ENCODE data around the gene KRIT1. TPM values are rescaled to one million over a fixed set of nuclear protein-coding genes. Genes with fewer than 3 reads are reported as not detected.

Gene KRIT1
- polyA plus RNA-seq, 1 of the 3 experiments (the other 2 are of a cell fraction) = 38.5 TPM

- Histone ChIP-seq H3K4me3 (ENCODE audit: low read depth in 2 of 2, low read length in 1 of 2) (no peak overlapping the region), H3K36me3 (replicated peaks in 1 of 2; ENCODE audit: control insufficient read depth in 1 of 2, insufficient read depth in 2 of 2, low read length in 1 of 2) (peaks cover 2 to 5% of the 10 kb centered on the region in 2 experiments), H3K9ac (no peak overlapping the region), H2AFZ (ENCODE audit: low read depth) (no peak overlapping the region), H3K79me2 (ENCODE audit: insufficient read depth) (peaks cover 88% of the 10 kb centered on the region), H3K27me3 (ENCODE audit: insufficient read depth) (no peaks in the 10 kb centered on the region), H3F3A (replicated peaks; ENCODE audit: insufficient read depth) (peaks cover 5% of the 10 kb centered on the region), H3K27ac (ENCODE audit: low read depth in 2 of 2, low read length in 1 of 2) (no peak overlapping the region), H3K4me2 (no peak overlapping the region), H4K20me1 (ENCODE audit: insufficient read depth) (peaks cover 16% of the 10 kb centered on the region; the same call in 1 of the 2 replicates), H3K4me1 (ENCODE audit: control insufficient read depth in 1 of 2, insufficient read depth in 2 of 2, low read depth in 1 of 2, low read length in 1 of 2) (peaks cover 12 to 14% of the 10 kb centered on the region in 2 experiments; a peak in 3 of 4 replicates), H3K9me3 (no peaks in the 10 kb centered on the region), H3K9me2 (no peaks in the 10 kb centered on the region)
- 53% methylated on average over 2 of the region's 2 CpGs for WGBS (ENCODE audit: low lambda C conversion rate)
- TF ChIP-seq CHD2 (IDR thresholded peaks at IDR 0.05; ENCODE audit: low read length, partially characterized antibody) (no peak), USF1 (IDR thresholded peaks at IDR 0.05; ENCODE audit: borderline replicate concordance, low read depth) (no peak), YY1 (IDR thresholded peaks at IDR 0.05; ENCODE audit: low read depth) (no peak), EZH2phosphoT487 (IDR thresholded peaks at IDR 0.05; ENCODE audit: borderline replicate concordance, low read depth) (no peak), FOXM1 (IDR thresholded peaks at IDR 0.05; ENCODE audit: low read depth) (no peak), POLR2AphosphoS5 (IDR thresholded peaks at IDR 0.05; ENCODE audit: low read depth, low read length) (no peak), RAD21 (IDR thresholded peaks at IDR 0.05; ENCODE audit: low read length) (no peak), SMC3 (IDR thresholded peaks at IDR 0.05; ENCODE audit: low read depth, low read length) (no peak), FOSL2 (IDR thresholded peaks at IDR 0.05; ENCODE audit: borderline replicate concordance, low read depth) (no peak), TCF12 (IDR thresholded peaks at IDR 0.05) (no peak), NFIC (IDR thresholded peaks at IDR 0.05; ENCODE audit: borderline replicate concordance) (no peak), EP300 (IDR thresholded peaks at IDR 0.05; ENCODE audit: borderline replicate concordance in 1 of 2, low read depth in 1 of 2, low read length in 1 of 2) (no peak), JUND (IDR thresholded peaks at IDR 0.05) (no peak), TEAD4 (IDR thresholded peaks at IDR 0.05; ENCODE audit: borderline replicate concordance, insufficient read depth) (no peak), RCOR1 (IDR thresholded peaks at IDR 0.05; ENCODE audit: low read length) (no peak), NRF1 (IDR thresholded peaks at IDR 0.05; ENCODE audit: low read depth, low read length) (no peak), RXRA (IDR thresholded peaks at IDR 0.05; ENCODE audit: borderline replicate concordance, low read depth) (no peak)
- TF ChIP-seq, protein P1, sequence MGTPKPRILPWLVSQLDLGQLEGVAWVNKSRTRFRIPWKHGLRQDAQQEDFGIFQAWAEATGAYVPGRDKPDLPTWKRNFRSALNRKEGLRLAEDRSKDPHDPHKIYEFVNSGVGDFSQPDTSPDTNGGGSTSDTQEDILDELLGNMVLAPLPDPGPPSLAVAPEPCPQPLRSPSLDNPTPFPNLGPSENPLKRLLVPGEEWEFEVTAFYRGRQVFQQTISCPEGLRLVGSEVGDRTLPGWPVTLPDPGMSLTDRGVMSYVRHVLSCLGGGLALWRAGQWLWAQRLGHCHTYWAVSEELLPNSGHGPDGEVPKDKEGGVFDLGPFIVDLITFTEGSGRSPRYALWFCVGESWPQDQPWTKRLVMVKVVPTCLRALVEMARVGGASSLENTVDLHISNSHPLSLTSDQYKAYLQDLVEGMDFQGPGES (IDR thresholded peaks at IDR 0.05; ENCODE audit: low read depth, low read length) = no peak
- TF ChIP-seq, protein P2, sequence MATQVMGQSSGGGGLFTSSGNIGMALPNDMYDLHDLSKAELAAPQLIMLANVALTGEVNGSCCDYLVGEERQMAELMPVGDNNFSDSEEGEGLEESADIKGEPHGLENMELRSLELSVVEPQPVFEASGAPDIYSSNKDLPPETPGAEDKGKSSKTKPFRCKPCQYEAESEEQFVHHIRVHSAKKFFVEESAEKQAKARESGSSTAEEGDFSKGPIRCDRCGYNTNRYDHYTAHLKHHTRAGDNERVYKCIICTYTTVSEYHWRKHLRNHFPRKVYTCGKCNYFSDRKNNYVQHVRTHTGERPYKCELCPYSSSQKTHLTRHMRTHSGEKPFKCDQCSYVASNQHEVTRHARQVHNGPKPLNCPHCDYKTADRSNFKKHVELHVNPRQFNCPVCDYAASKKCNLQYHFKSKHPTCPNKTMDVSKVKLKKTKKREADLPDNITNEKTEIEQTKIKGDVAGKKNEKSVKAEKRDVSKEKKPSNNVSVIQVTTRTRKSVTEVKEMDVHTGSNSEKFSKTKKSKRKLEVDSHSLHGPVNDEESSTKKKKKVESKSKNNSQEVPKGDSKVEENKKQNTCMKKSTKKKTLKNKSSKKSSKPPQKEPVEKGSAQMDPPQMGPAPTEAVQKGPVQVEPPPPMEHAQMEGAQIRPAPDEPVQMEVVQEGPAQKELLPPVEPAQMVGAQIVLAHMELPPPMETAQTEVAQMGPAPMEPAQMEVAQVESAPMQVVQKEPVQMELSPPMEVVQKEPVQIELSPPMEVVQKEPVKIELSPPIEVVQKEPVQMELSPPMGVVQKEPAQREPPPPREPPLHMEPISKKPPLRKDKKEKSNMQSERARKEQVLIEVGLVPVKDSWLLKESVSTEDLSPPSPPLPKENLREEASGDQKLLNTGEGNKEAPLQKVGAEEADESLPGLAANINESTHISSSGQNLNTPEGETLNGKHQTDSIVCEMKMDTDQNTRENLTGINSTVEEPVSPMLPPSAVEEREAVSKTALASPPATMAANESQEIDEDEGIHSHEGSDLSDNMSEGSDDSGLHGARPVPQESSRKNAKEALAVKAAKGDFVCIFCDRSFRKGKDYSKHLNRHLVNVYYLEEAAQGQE (IDR thresholded peaks at IDR 0.05; ENCODE audit: low read depth, low read length) = no peak
- POLR2A ChIA-PET = no interaction called here
- no peak for DNase-seq
- CTCF ChIA-PET = interaction anchor here (1.2 kb wide), 2 partner anchors 14 to 17 kb away, joined by 3 to 4 read pairs; no protein-coding TSS in a partner anchor
Observed at GRCh38 chr7:92279396-92280031, 33.8 kb upstream of the KRIT1 start.
